Measurements from ENCODE around the gene MOV10L1. TPM values are rescaled to one million over a fixed set of nuclear protein-coding genes. Genes with fewer than 3 reads are reported as not detected.

MOV10L1 gene
- total and polyA plus RNA-seq, 2 donors (not counting 3 experiments of a cell fraction or from before 2014, with no cell fraction given) = 27.6 to 37.6 TPM

GRCh38 chr22:50208430-50208938 lies 118.7 kb downstream of the MOV10L1 start:
- no peaks in the 10 kb centered on the region for H4K20me1 ChIP-seq (replicated peaks; ENCODE audit: control insufficient read depth, extremely low read depth, insufficient read depth, low read length)
- H3K9me1 ChIP-seq (replicated peaks; ENCODE audit: control insufficient read depth, extremely low read depth, insufficient read depth, low read length) = no peaks in the 10 kb centered on the region
- no peaks in the 10 kb centered on the region for H3K9me3 ChIP-seq (replicated peaks; ENCODE audit: control insufficient read depth, insufficient read depth, low read length)
- intact Hi-C loops (cut with micrococcal nuclease) (loop anchor here (10.0 kb wide), 1 partner anchor 234 kb away; no protein-coding TSS in a partner anchor), dilution Hi-C loops (cut with MboI; ENCODE audit: extremely low pct_ligation_motif_present, low sequenced_read_pairs) (no loop called here)
- TF ChIP-seq MAX (IDR thresholded peaks at IDR 0.05; ENCODE audit: insufficient read depth, insufficient read length) = no peak
- TF ChIP-seq FOS (IDR thresholded peaks at IDR 0.05; ENCODE audit: borderline replicate concordance, insufficient read depth, low read length) = no peak
- DNase-seq (ENCODE audit: low read depth, low spot score) (no peak), FAIRE-seq (no peak)
- no peak overlapping the region for H3K27ac ChIP-seq (ENCODE audit: insufficient read depth, low read depth, low read length)
- H2AFZ ChIP-seq (ENCODE audit: low read depth, low read length) = no peak overlapping the region
- H3K9ac ChIP-seq (replicated peaks; ENCODE audit: extremely low read depth, insufficient read depth, low read length) = no peak overlapping the region
- H3K27me3 ChIP-seq (ENCODE audit: control insufficient read depth in 2 of 2, insufficient read depth in 2 of 2, low read length in 2 of 2) = no peaks in the 10 kb centered on the region
- H3K36me3 ChIP-seq (ENCODE audit: control insufficient read depth in 2 of 2, extremely low read depth in 1 of 2, insufficient read depth in 2 of 2, low read length in 2 of 2) = peaks cover 8 to 19% of the 10 kb centered on the region in 2 experiments
- BruUV-seq (replicated peaks) = no TSS peak
- no peak overlapping the region for H3K4me3 ChIP-seq (replicated peaks in 1 of 3; ENCODE audit: insufficient read depth in 1 of 3, low read depth in 1 of 3, low read length in 3 of 3)
- peaks cover 13% of the 10 kb centered on the region for H3K4me1 ChIP-seq (ENCODE audit: control insufficient read depth, extremely low read depth, insufficient read depth, low read length)
- ChIA-PET CTCF (interaction anchor here (0.6 to 1.7 kb wide), 8 partner anchors 14 to 278 kb away, joined by 3 to 13 read pairs (median 4); no protein-coding TSS in a partner anchor), POLR2A (no interaction called here)
- peaks cover 15% of the 10 kb centered on the region for H3K79me2 ChIP-seq (ENCODE audit: control insufficient read depth, insufficient read depth, low read length)
- no peak overlapping the region for H3K4me2 ChIP-seq (ENCODE audit: insufficient read depth, low read length)

GRCh38 chr22:50208939-50209892 lies 119.4 kb downstream of the MOV10L1 start:
- H3K79me2 ChIP-seq (ENCODE audit: control insufficient read depth, insufficient read depth, low read length) = peaks cover 14% of the 10 kb centered on the region
- POLR2A ChIA-PET = no interaction called here
- CTCF ChIA-PET = interaction anchor here (0.6 to 1.7 kb wide), 7 partner anchors 13 to 279 kb away, joined by 3 to 13 read pairs (median 4); no protein-coding TSS in a partner anchor

More at GRCh38 chr22:50208939-50209892, 119.4 kb downstream of the MOV10L1 start:
- BruUV-seq (replicated peaks) = no TSS peak
- Histone ChIP-seq H3K36me3 (ENCODE audit: control insufficient read depth in 2 of 2, extremely low read depth in 1 of 2, insufficient read depth in 2 of 2, low read length in 2 of 2) (peaks cover 8 to 19% of the 10 kb centered on the region in 2 experiments), H3K4me1 (ENCODE audit: control insufficient read depth, extremely low read depth, insufficient read depth, low read length) (peaks cover 13% of the 10 kb centered on the region), H3K9me3 (replicated peaks; ENCODE audit: control insufficient read depth, insufficient read depth, low read length) (no peaks in the 10 kb centered on the region), H2AFZ (ENCODE audit: low read depth, low read length) (no peak overlapping the region), H3K4me2 (ENCODE audit: insufficient read depth, low read length) (no peak overlapping the region), H3K27ac (ENCODE audit: insufficient read depth, low read depth, low read length) (no peak overlapping the region), H3K27me3 (ENCODE audit: control insufficient read depth in 2 of 2, insufficient read depth in 2 of 2, low read length in 2 of 2) (no peaks in the 10 kb centered on the region), H3K9ac (replicated peaks; ENCODE audit: extremely low read depth, insufficient read depth, low read length) (no peak overlapping the region), H3K4me3 (replicated peaks in 1 of 3; ENCODE audit: insufficient read depth in 1 of 3, low read depth in 1 of 3, low read length in 3 of 3) (no peak overlapping the region), H4K20me1 (replicated peaks; ENCODE audit: control insufficient read depth, extremely low read depth, insufficient read depth, low read length) (no peaks in the 10 kb centered on the region), H3K9me1 (replicated peaks; ENCODE audit: control insufficient read depth, extremely low read depth, insufficient read depth, low read length) (no peaks in the 10 kb centered on the region)
- DNase-seq (ENCODE audit: low read depth, low spot score) (no peak), FAIRE-seq (no peak)
- dilution Hi-C loops (cut with MboI; ENCODE audit: extremely low pct_ligation_motif_present, low sequenced_read_pairs) = no loop called here
- intact Hi-C loops (cut with micrococcal nuclease) = loop anchor here (1.0 to 10.0 kb wide), 3 partner anchors 60 to 278 kb away; no protein-coding TSS in a partner anchor
- TF ChIP-seq POLR2AphosphoS5 (IDR thresholded peaks at IDR 0.05; ENCODE audit: insufficient read depth, low read depth, low read length) (no peak), EZH2 (IDR thresholded peaks at IDR 0.05; ENCODE audit: borderline replicate concordance, low read depth, low read length, severe bottlenecking) (no peak), MAX (IDR thresholded peaks at IDR 0.05; ENCODE audit: insufficient read depth, insufficient read length) (no peak), JUN (IDR thresholded peaks at IDR 0.05; ENCODE audit: borderline replicate concordance, insufficient read depth, insufficient read length, low read depth) (no peak), MYC (IDR thresholded peaks at IDR 0.05; ENCODE audit: low read depth, low read length) (no peak), FOS (IDR thresholded peaks at IDR 0.05; ENCODE audit: borderline replicate concordance, insufficient read depth, low read length) (no peak), POLR2A (IDR thresholded peaks at IDR 0.05; ENCODE audit: low read depth, low read length) (no peak), GATA2 (IDR thresholded peaks at IDR 0.05; ENCODE audit: insufficient read depth, insufficient read length, low read depth, low read length) (no peak), CTCF (IDR thresholded peaks at IDR 0.05; ENCODE audit: extremely low read depth in 1 of 2, insufficient read depth in 1 of 2, low read depth in 1 of 2, low read length in 2 of 2) (no peak)

All from endothelial cell of umbilical vein (primary cell).